Measurements from ENCODE around the gene DOK4. TPM values are rescaled to one million over a fixed set of nuclear protein-coding genes. Genes with fewer than 3 reads are reported as not detected.

The DOK4 gene
- total RNA-seq, 1 experiment from 2014 or later = 6.8 TPM

DNA sequence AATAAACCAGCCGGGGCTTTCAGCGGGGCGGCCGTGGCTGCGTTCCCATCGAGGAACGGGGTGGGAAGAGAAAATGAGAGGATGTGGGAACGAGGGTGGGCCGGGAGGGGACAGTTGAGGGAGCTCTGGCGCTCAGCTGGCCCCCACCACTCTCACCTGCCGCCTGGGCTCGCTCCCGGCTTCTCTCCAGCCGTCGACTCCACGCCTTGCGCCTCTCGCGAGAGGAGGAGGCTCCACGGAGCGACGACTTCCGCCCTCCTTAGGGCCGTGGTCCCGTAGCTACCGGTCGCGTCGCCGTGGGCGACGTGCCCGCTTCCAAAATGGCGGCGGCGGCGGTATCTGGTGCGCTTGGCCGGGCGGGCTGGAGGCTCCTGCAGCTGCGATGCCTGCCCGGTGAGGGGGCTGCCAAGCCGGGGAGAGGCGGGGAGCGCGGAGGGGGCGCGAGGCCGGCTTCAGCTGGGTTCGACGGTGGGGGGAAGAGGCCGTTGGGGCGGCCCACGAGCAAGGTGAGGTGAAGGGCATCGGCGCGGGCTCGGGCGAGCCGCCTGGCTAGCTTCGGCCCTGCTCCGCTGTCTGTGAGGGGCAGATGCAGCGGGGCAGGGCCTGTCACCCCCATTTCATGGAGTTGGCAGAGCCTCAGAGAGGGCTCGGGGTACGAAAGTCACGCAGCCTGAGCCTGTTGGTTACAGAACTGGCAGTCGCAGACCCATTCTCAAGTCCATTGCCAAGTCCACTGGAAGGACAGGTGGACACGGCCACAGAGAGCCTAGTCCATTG lies 38.9 kb downstream of the DOK4 start, which contains the start of the genes CIAPIN1 and COQ9:
Gene CIAPIN1, minus strand, starts transcription at position 200 of the 777 bp plus-strand sequence. CDS start 6,457 bp downstream, outside the sequence.
Gene COQ9, plus strand, starts transcription at position 294 of the 777 bp plus-strand sequence. Its CDS starts 27 bp downstream, at position 321.
- ChIA-PET CTCF (interaction anchor here (1.0 kb wide), 1 partner anchor 73 kb away, joined by 3 read pairs; no protein-coding TSS in a partner anchor), POLR2A (interaction anchor here (0.6 to 0.7 kb wide), 2 partner anchors 56 to 119 kb away, joined by 3 to 17 read pairs; no protein-coding TSS in a partner anchor)
- H3K4me3 ChIP-seq (ENCODE audit: low read depth in 2 of 2, low read length in 2 of 2) = peak within 1 kb of the TSS; percentile 85 to 97
- intact Hi-C loops (cut with micrococcal nuclease; ENCODE audit: unreplicated experiment) = no loop called here
- peak; percentile 39 for DNase-seq (ENCODE audit: low read depth, low spot score)
- no peaks in the 10 kb centered on the region for H3K27me3 ChIP-seq (ENCODE audit: control insufficient read depth, insufficient read depth, low read length)
- in situ Hi-C loops (cut with HindIII; ENCODE audit: low pct_unique_long_range_greater_than_20kb, low sequenced_read_pairs) = no loop called here
- peak; percentile 100 for ATAC-seq
- no peaks in the 10 kb centered on the region for H3K9me3 ChIP-seq (ENCODE audit: control insufficient read depth, insufficient read depth, low read depth, low read length)
- H3K27ac ChIP-seq (ENCODE audit: low read length) = peak within 1 kb of the TSS; percentile 94
- H3K4me1 ChIP-seq (ENCODE audit: control insufficient read depth, insufficient read depth, low read length) = no peaks in the 10 kb centered on the region; the same call in 1 of the 2 replicates
- BruUV-seq (replicated peaks) = no TSS peak
- peaks cover 13% of the 10 kb centered on the region for H3K36me3 ChIP-seq (ENCODE audit: control insufficient read depth, insufficient read depth, low read length)
- TF ChIP-seq TCF7L2 (IDR thresholded peaks at IDR 0.05; ENCODE audit: low read depth, low read length) = no peak
- peak; percentile 93 for TF ChIP-seq POLR2AphosphoS5 (IDR thresholded peaks at IDR 0.05; ENCODE audit: low read depth, low read length)
- TF ChIP-seq, protein P1, sequence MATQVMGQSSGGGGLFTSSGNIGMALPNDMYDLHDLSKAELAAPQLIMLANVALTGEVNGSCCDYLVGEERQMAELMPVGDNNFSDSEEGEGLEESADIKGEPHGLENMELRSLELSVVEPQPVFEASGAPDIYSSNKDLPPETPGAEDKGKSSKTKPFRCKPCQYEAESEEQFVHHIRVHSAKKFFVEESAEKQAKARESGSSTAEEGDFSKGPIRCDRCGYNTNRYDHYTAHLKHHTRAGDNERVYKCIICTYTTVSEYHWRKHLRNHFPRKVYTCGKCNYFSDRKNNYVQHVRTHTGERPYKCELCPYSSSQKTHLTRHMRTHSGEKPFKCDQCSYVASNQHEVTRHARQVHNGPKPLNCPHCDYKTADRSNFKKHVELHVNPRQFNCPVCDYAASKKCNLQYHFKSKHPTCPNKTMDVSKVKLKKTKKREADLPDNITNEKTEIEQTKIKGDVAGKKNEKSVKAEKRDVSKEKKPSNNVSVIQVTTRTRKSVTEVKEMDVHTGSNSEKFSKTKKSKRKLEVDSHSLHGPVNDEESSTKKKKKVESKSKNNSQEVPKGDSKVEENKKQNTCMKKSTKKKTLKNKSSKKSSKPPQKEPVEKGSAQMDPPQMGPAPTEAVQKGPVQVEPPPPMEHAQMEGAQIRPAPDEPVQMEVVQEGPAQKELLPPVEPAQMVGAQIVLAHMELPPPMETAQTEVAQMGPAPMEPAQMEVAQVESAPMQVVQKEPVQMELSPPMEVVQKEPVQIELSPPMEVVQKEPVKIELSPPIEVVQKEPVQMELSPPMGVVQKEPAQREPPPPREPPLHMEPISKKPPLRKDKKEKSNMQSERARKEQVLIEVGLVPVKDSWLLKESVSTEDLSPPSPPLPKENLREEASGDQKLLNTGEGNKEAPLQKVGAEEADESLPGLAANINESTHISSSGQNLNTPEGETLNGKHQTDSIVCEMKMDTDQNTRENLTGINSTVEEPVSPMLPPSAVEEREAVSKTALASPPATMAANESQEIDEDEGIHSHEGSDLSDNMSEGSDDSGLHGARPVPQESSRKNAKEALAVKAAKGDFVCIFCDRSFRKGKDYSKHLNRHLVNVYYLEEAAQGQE (IDR thresholded peaks at IDR 0.05; ENCODE audit: insufficient read depth in 1 of 2, low read depth in 2 of 2, low read length in 1 of 2) = no peak
- TF ChIP-seq SIN3A (IDR thresholded peaks at IDR 0.05; ENCODE audit: borderline replicate concordance, insufficient read depth, low read depth, low read length) = peak; percentile 52; the same call in 1 of the 2 replicates
- TF ChIP-seq, protein P2, sequence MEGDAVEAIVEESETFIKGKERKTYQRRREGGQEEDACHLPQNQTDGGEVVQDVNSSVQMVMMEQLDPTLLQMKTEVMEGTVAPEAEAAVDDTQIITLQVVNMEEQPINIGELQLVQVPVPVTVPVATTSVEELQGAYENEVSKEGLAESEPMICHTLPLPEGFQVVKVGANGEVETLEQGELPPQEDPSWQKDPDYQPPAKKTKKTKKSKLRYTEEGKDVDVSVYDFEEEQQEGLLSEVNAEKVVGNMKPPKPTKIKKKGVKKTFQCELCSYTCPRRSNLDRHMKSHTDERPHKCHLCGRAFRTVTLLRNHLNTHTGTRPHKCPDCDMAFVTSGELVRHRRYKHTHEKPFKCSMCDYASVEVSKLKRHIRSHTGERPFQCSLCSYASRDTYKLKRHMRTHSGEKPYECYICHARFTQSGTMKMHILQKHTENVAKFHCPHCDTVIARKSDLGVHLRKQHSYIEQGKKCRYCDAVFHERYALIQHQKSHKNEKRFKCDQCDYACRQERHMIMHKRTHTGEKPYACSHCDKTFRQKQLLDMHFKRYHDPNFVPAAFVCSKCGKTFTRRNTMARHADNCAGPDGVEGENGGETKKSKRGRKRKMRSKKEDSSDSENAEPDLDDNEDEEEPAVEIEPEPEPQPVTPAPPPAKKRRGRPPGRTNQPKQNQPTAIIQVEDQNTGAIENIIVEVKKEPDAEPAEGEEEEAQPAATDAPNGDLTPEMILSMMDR (IDR thresholded peaks at IDR 0.05) = no peak

DNA sequence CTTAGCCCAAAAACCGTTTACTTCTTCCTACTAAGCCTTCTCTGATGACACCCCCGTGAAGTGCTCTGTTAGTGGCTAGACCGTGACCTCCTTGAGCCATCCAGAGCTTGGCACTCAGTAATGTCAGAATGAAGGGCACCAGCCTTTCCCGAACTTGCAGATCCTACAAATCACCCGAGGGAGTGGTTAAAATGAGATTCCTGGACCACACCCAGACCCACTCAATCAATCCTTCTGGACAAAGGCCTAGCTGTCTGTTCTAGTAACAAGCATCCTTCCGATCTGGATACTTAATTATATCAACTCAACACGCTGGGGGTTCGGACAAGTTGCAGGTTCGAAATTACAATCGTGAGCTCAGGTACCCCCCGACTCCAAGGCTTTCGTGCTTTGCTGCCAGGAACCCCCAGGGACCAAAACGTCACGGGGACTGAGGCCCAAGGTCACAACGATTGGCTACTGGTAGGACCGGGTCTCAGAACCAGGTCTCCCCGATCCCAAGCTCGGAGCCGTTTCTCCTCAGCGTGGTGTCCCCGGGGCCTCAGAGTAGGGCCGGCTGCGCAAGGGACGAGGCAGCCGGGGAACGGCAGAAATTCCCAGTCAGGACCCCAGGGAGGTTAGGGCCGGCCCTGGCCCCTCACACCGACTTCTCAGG lies 39.6 kb downstream of the DOK4 start:
- Histone ChIP-seq H3K4me1 (ENCODE audit: control insufficient read depth, insufficient read depth, low read length) (no peaks in the 10 kb centered on the region; the same call in 1 of the 2 replicates), H3K4me3 (ENCODE audit: low read depth in 2 of 2, low read length in 2 of 2) (peak overlapping the region; percentile 85 to 97), H3K27me3 (ENCODE audit: control insufficient read depth, insufficient read depth, low read length) (no peaks in the 10 kb centered on the region), H3K36me3 (ENCODE audit: control insufficient read depth, insufficient read depth, low read length) (peaks cover 9% of the 10 kb centered on the region), H3K27ac (ENCODE audit: low read length) (peak overlapping the region; percentile 94), H3K9me3 (ENCODE audit: control insufficient read depth, insufficient read depth, low read depth, low read length) (no peaks in the 10 kb centered on the region)
- TF ChIP-seq, protein P2 (IDR thresholded peaks at IDR 0.05) = no peak
- TF ChIP-seq SIN3A (IDR thresholded peaks at IDR 0.05; ENCODE audit: borderline replicate concordance, insufficient read depth, low read depth, low read length) (no peak), POLR2AphosphoS5 (IDR thresholded peaks at IDR 0.05; ENCODE audit: low read depth, low read length) (no peak)
- no TSS peak for BruUV-seq (replicated peaks)
- intact Hi-C loops (cut with micrococcal nuclease; ENCODE audit: unreplicated experiment) (no loop called here), in situ Hi-C loops (cut with HindIII; ENCODE audit: low pct_unique_long_range_greater_than_20kb, low sequenced_read_pairs) (no loop called here)
- ATAC-seq (peak; percentile 46), DNase-seq (ENCODE audit: low read depth, low spot score) (no peak)
- POLR2A ChIA-PET = no interaction called here
- CTCF ChIA-PET = interaction anchor here (1.0 kb wide), 1 partner anchor 74 kb away, joined by 3 read pairs; no protein-coding TSS in a partner anchor

Data from Panc1 (cell line).